Glutamatergic neuron (in vitro differentiated cells): ENCODE measurements around the gene MFSD6. TPM values are rescaled to one million over a fixed set of nuclear protein-coding genes. Genes with fewer than 3 reads are reported as not detected.

Experiments used
- DNase-seq: peaks from one replicate; pipeline ENCODE4 v3.0.0; 2022
- H3K27ac Mint-ChIP-seq: one replicate; pipeline ENCODE4 v1.8.0; 2020; ENCODE audit warnings: mild to moderate bottlenecking, mixed read lengths, inconsistent platforms; ENCODE audit not compliant: unreplicated experiment
- H3K27me3 Mint-ChIP-seq: one replicate; pipeline ENCODE4 v1.8.0; 2020; ENCODE audit warnings: mild to moderate bottlenecking, moderate library complexity, mixed read lengths, inconsistent platforms; ENCODE audit not compliant: unreplicated experiment
- H3K36me3 Mint-ChIP-seq: one replicate; pipeline ENCODE4 v1.8.0; 2020; ENCODE audit warnings: mild to moderate bottlenecking, mixed read lengths, inconsistent platforms; ENCODE audit not compliant: unreplicated experiment
- H3K4me1 Mint-ChIP-seq: one replicate; pipeline ENCODE4 v1.8.0; 2020; ENCODE audit warnings: mild to moderate bottlenecking, low read depth, mixed read lengths, inconsistent platforms; ENCODE audit not compliant: unreplicated experiment
- H3K4me3 Mint-ChIP-seq: one replicate; pipeline ENCODE4 v1.8.0; 2020; ENCODE audit warnings: mild to moderate bottlenecking, mixed read lengths, inconsistent platforms; ENCODE audit not compliant: unreplicated experiment
- H3K9me3 Mint-ChIP-seq: one replicate; pipeline ENCODE4 v1.8.0; 2020; ENCODE audit warnings: mild to moderate bottlenecking, moderate library complexity, mixed read lengths, inconsistent platforms; ENCODE audit not compliant: unreplicated experiment
- total RNA-seq: library from RNA; stranded (reverse); fragmentation: NEBNext Ultra II Directional; extraction: Animal tissue kit (Norgen Biotek cat#: 25700); gene quantifications from one replicate; pipeline ENCODE4 v1.2.1, GENCODE V29; 2021; ENCODE audit not compliant: unreplicated experiment
- TF ChIP-seq, protein P1 (sequence below): fragments of 200-600 bp; sonication (generic); IDR thresholded peaks from one replicate; pipeline ENCODE4 v1.5.0; 2021; ENCODE audit not compliant: partially characterized antibody, unreplicated experiment

Gene MFSD6
- total RNA-seq, 1 donor from 2014 or later, result 31.0 TPM

DNA sequence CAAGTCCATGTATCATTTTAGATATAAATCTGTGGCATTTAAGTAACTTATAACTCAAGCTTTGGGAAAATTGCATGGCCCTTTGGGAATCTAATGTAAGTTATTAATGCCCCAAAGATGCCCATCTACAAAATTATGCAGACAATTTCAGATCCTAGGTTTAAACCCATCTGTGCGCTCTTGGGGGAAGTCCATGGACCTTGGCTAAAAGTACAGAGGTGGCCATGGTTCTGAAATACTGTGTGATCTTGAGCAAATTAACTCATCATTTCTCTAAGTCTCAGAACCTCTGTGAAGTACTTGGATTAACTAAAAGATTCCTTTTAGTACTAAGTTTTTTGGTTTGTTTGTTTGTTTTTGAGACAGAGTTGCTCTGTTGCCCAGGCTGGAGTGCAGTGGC, 45.3 kb upstream of the MFSD6 start:
- peaks cover 1% of the 10 kb centered on the region for H3K27me3 Mint-ChIP-seq
- H3K36me3 Mint-ChIP-seq, result no peaks in the 10 kb centered on the region
- TF ChIP-seq, protein P1, sequence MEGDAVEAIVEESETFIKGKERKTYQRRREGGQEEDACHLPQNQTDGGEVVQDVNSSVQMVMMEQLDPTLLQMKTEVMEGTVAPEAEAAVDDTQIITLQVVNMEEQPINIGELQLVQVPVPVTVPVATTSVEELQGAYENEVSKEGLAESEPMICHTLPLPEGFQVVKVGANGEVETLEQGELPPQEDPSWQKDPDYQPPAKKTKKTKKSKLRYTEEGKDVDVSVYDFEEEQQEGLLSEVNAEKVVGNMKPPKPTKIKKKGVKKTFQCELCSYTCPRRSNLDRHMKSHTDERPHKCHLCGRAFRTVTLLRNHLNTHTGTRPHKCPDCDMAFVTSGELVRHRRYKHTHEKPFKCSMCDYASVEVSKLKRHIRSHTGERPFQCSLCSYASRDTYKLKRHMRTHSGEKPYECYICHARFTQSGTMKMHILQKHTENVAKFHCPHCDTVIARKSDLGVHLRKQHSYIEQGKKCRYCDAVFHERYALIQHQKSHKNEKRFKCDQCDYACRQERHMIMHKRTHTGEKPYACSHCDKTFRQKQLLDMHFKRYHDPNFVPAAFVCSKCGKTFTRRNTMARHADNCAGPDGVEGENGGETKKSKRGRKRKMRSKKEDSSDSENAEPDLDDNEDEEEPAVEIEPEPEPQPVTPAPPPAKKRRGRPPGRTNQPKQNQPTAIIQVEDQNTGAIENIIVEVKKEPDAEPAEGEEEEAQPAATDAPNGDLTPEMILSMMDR, result no peak
- H3K27ac Mint-ChIP-seq, result no peak overlapping the region
- DNase-seq, result no peak
- H3K4me1 Mint-ChIP-seq, result peaks cover 13% of the 10 kb centered on the region
- H3K4me3 Mint-ChIP-seq, result no peak overlapping the region
- H3K9me3 Mint-ChIP-seq, result peaks cover 2% of the 10 kb centered on the region

- H3K36me3 Mint-ChIP-seq, result no peaks in the 10 kb centered on the region
These were observed 42.5 kb upstream of the MFSD6 start for GRCh38 chr2:190365499-190366204.

DNA sequence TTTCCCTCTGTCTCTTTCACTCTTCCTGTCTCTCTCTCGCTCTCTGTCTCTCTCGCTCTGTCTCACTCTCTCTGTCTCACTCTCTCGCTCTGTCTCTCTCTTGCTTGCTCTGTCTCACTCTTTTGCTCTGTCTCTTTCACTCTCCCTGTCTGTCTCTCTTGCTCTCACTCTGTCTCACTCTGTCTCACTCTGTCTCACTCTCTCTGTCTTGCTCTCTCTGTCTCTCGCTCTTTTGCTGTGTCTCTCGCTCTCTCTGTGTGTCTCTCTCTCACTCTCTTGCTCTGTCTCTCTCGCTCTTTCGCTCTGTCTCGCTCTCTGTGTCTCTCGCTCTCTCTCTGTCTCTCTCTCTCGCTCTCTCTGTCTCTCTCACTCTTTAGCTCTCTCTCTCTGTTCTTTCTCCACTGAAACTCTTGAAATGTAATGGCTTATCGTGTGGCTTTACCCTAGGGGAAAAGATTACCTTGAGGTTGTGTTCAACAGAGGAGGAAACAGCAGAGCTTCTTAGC, 41.9 kb upstream of the MFSD6 start:
- Mint-ChIP-seq H3K27me3 (no peaks in the 10 kb centered on the region), H3K9me3 (peaks cover 2% of the 10 kb centered on the region), H3K4me1 (peaks cover 9% of the 10 kb centered on the region), H3K27ac (no peak overlapping the region), H3K4me3 (no peak overlapping the region), H3K36me3 (no peaks in the 10 kb centered on the region)
- TF ChIP-seq, protein P1, result no peak
- no peak for DNase-seq

More at GRCh38 chr2:190365499-190366204, 42.5 kb upstream of the MFSD6 start:
- TF ChIP-seq, protein P1, result no peak
- peaks cover 9% of the 10 kb centered on the region for H3K4me1 Mint-ChIP-seq
- H3K4me3 Mint-ChIP-seq, result no peak overlapping the region
- no peak overlapping the region for H3K27ac Mint-ChIP-seq
- no peaks in the 10 kb centered on the region for H3K27me3 Mint-ChIP-seq
- H3K9me3 Mint-ChIP-seq, result peaks cover 2% of the 10 kb centered on the region
- no peak for DNase-seq

- DNase-seq, result no peak
- Mint-ChIP-seq H3K27me3 (no peaks in the 10 kb centered on the region), H3K4me3 (no peak overlapping the region), H3K27ac (peak overlapping the region; percentile 24), H3K9me3 (peaks cover 2% of the 10 kb centered on the region), H3K4me1 (peaks cover 9% of the 10 kb centered on the region), H3K36me3 (no peaks in the 10 kb centered on the region)
- TF ChIP-seq, protein P1, result no peak
These were observed 41.1 kb upstream of the MFSD6 start for GRCh38 chr2:190367091-190367490.

GRCh38 chr2:190369635-190370034, 38.5 kb upstream of the MFSD6 start:
- Mint-ChIP-seq H3K27ac (no peak overlapping the region), H3K9me3 (peaks cover 2% of the 10 kb centered on the region), H3K36me3 (no peaks in the 10 kb centered on the region), H3K27me3 (no peaks in the 10 kb centered on the region), H3K4me3 (no peak overlapping the region), H3K4me1 (peaks cover 9% of the 10 kb centered on the region)
- TF ChIP-seq, protein P1, result no peak
- no peak for DNase-seq
